HFF-Myc (cell line): ENCODE results near the gene AHDC1.

ENCODE experiments used
- DNase-seq: peaks from one replicate; pipeline ENCODE4 v3.0.0-alpha.2; 2011; ENCODE audit warnings: low read depth; ENCODE audit errors: extremely low read depth
- H3K4me3 ChIP-seq: replicated peaks from 2 replicates; pipeline ENCODE4 v1.5.1; 2011; ENCODE audit warnings: low read depth, mild to moderate bottlenecking, control low read depth, low read length
- TF ChIP-seq, protein P1 (sequence below): IDR thresholded peaks from 2 replicates; pipeline ENCODE4 v1.5.1; 2012; ENCODE audit warnings: mild to moderate bottlenecking, low read depth, low read length, control low read depth; ENCODE audit errors: missing control alignments

The AHDC1 gene

GRCh38 chr1:27517301-27517700 is 86.6 kb downstream of the AHDC1 start:
- TF ChIP-seq, protein P1, sequence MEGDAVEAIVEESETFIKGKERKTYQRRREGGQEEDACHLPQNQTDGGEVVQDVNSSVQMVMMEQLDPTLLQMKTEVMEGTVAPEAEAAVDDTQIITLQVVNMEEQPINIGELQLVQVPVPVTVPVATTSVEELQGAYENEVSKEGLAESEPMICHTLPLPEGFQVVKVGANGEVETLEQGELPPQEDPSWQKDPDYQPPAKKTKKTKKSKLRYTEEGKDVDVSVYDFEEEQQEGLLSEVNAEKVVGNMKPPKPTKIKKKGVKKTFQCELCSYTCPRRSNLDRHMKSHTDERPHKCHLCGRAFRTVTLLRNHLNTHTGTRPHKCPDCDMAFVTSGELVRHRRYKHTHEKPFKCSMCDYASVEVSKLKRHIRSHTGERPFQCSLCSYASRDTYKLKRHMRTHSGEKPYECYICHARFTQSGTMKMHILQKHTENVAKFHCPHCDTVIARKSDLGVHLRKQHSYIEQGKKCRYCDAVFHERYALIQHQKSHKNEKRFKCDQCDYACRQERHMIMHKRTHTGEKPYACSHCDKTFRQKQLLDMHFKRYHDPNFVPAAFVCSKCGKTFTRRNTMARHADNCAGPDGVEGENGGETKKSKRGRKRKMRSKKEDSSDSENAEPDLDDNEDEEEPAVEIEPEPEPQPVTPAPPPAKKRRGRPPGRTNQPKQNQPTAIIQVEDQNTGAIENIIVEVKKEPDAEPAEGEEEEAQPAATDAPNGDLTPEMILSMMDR = no peak
- no peak overlapping the region for H3K4me3 ChIP-seq
- DNase-seq = no peak

- no peak for DNase-seq
- TF ChIP-seq, protein P1 = no peak
- H3K4me3 ChIP-seq = no peak overlapping the region
Measured at GRCh38 chr1:27515626-27516025, 88.3 kb downstream of the AHDC1 start.

- H3K4me3 ChIP-seq = no peak overlapping the region
- TF ChIP-seq, protein P1 = no peak
- no peak for DNase-seq
Measured at GRCh38 chr1:27513958-27514357, 90.0 kb downstream of the AHDC1 start.

DNA sequence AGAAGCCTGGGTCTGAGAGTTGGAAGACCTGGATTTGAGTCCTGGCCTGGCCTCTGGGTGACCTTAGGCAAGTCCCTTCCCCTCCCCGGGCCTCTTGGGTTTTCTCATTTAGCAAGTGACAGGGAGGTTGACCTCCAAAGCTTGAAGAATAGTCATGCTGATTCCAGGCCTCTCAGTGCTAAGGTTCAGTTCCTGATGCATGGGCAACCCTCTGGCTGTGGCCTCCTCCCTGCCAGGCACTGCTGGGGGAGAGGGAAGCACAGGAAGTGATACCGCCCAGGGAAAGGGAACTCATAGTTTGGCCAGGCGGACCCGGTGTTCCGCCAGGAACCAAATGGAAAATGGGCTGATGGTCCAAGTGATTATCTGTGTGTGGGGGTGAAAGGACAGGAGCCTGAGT is 90.4 kb downstream of the AHDC1 start:
- no peak overlapping the region for H3K4me3 ChIP-seq
- TF ChIP-seq, protein P1 = no peak
- DNase-seq = no peak

- TF ChIP-seq, protein P1 = no peak
- no peak overlapping the region for H3K4me3 ChIP-seq
- DNase-seq = no peak
Measured at GRCh38 chr1:27509127-27510080, 94.5 kb downstream of the AHDC1 start.

GRCh38 chr1:27507960-27508665 is 95.8 kb downstream of the AHDC1 start:
- TF ChIP-seq, protein P1 = peak; percentile 9
- no peak overlapping the region for H3K4me3 ChIP-seq
- no peak for DNase-seq
